Measurements from ENCODE around the gene CBLL1. TPM values are rescaled to one million over a fixed set of nuclear protein-coding genes. Genes with fewer than 3 reads are reported as not detected.
A peak's percentile ranks its signal among the peaks of the same experiment; 100 is the strongest.

CBLL1 gene
- total RNA-seq, 1 experiment from 2014 or later, result 34.5 TPM

GRCh38 chr7:107751113-107751512, 7.2 kb downstream of the CBLL1 start:
- intact Hi-C loops (cut with micrococcal nuclease), result no loop called here
- ChIA-PET CTCF (interaction anchor here (0.7 kb wide), 1 partner anchor 250 kb away, joined by 3 read pairs; no protein-coding TSS in a partner anchor), POLR2A (no interaction called here)
- no peaks in the 10 kb centered on the region for H3K27me3 Mint-ChIP-seq (ENCODE audit: insufficient read depth, unreplicated experiment)
- DNase-seq (ENCODE audit: unreplicated experiment), result no peak
- H3K4me3 Mint-ChIP-seq (ENCODE audit: unreplicated experiment), result no peak overlapping the region
- no peak for TF ChIP-seq CTCF (IDR thresholded peaks at IDR 0.05; ENCODE audit: unreplicated experiment)
- H3K9me3 Mint-ChIP-seq (ENCODE audit: unreplicated experiment), result no peaks in the 10 kb centered on the region
- BruUV-seq (replicated peaks), result no TSS peak
- H3K36me3 Mint-ChIP-seq (ENCODE audit: insufficient read depth, unreplicated experiment), result peaks cover 54% of the 10 kb centered on the region
- H3K4me1 Mint-ChIP-seq (ENCODE audit: insufficient read depth, unreplicated experiment), result no peaks in the 10 kb centered on the region
- H3K27ac Mint-ChIP-seq (ENCODE audit: low read depth, unreplicated experiment), result no peak overlapping the region

- no TSS peak for BruUV-seq (replicated peaks)
- peak; percentile 9 for TF ChIP-seq CTCF (IDR thresholded peaks at IDR 0.05; ENCODE audit: unreplicated experiment)
- Mint-ChIP-seq H3K4me3 (ENCODE audit: unreplicated experiment) (no peak overlapping the region), H3K4me1 (ENCODE audit: insufficient read depth, unreplicated experiment) (no peaks in the 10 kb centered on the region), H3K27me3 (ENCODE audit: insufficient read depth, unreplicated experiment) (no peaks in the 10 kb centered on the region), H3K27ac (ENCODE audit: low read depth, unreplicated experiment) (no peak overlapping the region), H3K36me3 (ENCODE audit: insufficient read depth, unreplicated experiment) (peaks cover 85% of the 10 kb centered on the region), H3K9me3 (ENCODE audit: unreplicated experiment) (no peaks in the 10 kb centered on the region)
- intact Hi-C loops (cut with micrococcal nuclease), result no loop called here
- CTCF ChIA-PET, result interaction anchor here (0.6 to 0.8 kb wide), 2 partner anchors 8 to 128 kb away, joined by 3 to 4 read pairs; no protein-coding TSS in a partner anchor
- peak; percentile 10 for DNase-seq (ENCODE audit: unreplicated experiment)
- POLR2A ChIA-PET, result no interaction called here
These were observed 10.7 kb downstream of the CBLL1 start for GRCh38 chr7:107754642-107755041.

DNA sequence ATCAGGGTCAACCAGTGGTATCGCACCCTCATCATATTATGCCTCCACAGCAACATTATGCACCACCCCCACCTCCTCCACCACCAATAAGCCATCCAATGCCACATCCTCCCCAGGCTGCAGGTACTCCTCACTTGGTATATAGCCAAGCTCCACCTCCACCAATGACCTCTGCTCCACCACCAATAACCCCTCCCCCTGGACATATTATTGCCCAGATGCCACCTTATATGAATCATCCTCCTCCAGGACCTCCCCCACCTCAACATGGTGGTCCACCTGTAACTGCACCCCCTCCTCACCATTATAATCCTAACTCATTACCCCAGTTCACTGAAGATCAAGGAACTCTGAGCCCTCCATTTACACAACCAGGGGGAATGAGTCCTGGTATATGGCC, 14.7 kb downstream of the CBLL1 start:
- ChIA-PET POLR2A (no interaction called here), CTCF (interaction anchor here (0.6 kb wide), 1 partner anchor 180 kb away, joined by 3 read pairs; no protein-coding TSS in a partner anchor)
- no peak for DNase-seq (ENCODE audit: unreplicated experiment)
- Mint-ChIP-seq H3K4me3 (ENCODE audit: unreplicated experiment) (no peak overlapping the region), H3K4me1 (ENCODE audit: insufficient read depth, unreplicated experiment) (no peaks in the 10 kb centered on the region), H3K9me3 (ENCODE audit: unreplicated experiment) (no peaks in the 10 kb centered on the region), H3K36me3 (ENCODE audit: insufficient read depth, unreplicated experiment) (peaks cover 50% of the 10 kb centered on the region), H3K27me3 (ENCODE audit: insufficient read depth, unreplicated experiment) (no peaks in the 10 kb centered on the region), H3K27ac (ENCODE audit: low read depth, unreplicated experiment) (no peak overlapping the region)
- intact Hi-C loops (cut with micrococcal nuclease), result no loop called here
- BruUV-seq (replicated peaks), result no TSS peak
- TF ChIP-seq CTCF (IDR thresholded peaks at IDR 0.05; ENCODE audit: unreplicated experiment), result no peak

DNA sequence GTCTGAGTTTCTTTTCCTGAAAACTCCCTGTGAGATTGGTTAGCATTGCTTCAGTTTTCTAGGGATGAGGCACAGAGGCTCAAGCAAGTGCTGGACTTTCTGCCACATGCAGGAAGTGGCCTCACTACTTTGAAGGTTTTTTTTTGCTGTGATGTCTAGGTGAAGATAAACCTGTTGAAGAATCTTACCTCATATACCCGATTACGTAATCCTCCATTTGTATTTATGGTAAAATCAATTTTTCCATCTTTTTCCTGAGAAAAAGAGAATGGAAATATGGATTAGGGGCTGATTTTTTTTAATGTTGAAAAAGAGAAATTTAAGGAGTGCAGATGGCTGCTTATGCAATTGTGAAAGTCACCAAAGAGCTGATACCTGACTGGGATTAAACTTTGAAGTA, 23.4 kb downstream of the CBLL1 start:
- ChIA-PET POLR2A (interaction anchor here (0.9 to 1.5 kb wide), 2 partner anchors 15 to 24 kb away, joined by 3 to 4 read pairs; partner anchors contain the start of gene CBLL1), CTCF (interaction anchor here (0.6 to 1.3 kb wide), 3 partner anchors 20 to 112 kb away, joined by 3 to 6 read pairs (median 4); no protein-coding TSS in a partner anchor)
- no peak for DNase-seq (ENCODE audit: unreplicated experiment)
- H3K27me3 Mint-ChIP-seq (ENCODE audit: insufficient read depth, unreplicated experiment), result peaks cover 11% of the 10 kb centered on the region
- no peak overlapping the region for H3K4me3 Mint-ChIP-seq (ENCODE audit: unreplicated experiment)
- H3K27ac Mint-ChIP-seq (ENCODE audit: low read depth, unreplicated experiment), result no peak overlapping the region
- TF ChIP-seq CTCF (IDR thresholded peaks at IDR 0.05; ENCODE audit: unreplicated experiment), result no peak
- no TSS peak for BruUV-seq (replicated peaks)
- no peaks in the 10 kb centered on the region for H3K9me3 Mint-ChIP-seq (ENCODE audit: unreplicated experiment)
- peaks cover 10% of the 10 kb centered on the region for H3K4me1 Mint-ChIP-seq (ENCODE audit: insufficient read depth, unreplicated experiment)
- intact Hi-C loops (cut with micrococcal nuclease), result no loop called here
- no peaks in the 10 kb centered on the region for H3K36me3 Mint-ChIP-seq (ENCODE audit: insufficient read depth, unreplicated experiment)

Data from MCF 10A (cell line).